ENCODE results near the gene C22orf31. TPM values are rescaled to one million over a fixed set of nuclear protein-coding genes. Genes with fewer than 3 reads are reported as not detected.

C22orf31 gene
- total and polyA plus RNA-seq, 4 donors: 1.2 TPM; not detected in 3

GRCh38 chr22:29022101-29022817 lies 39.4 kb downstream of the C22orf31 start:
- WGBS (ENCODE audit: insufficient coverage): no CpG with 5 or more reads among the region's 6 CpGs
- Histone ChIP-seq H3K36me3 (ENCODE audit: control insufficient read depth, insufficient read depth, low read length) (no peaks in the 10 kb centered on the region), H3K27me3 (ENCODE audit: control insufficient read depth, insufficient read depth, low read length) (no peaks in the 10 kb centered on the region), H3K9me3 (ENCODE audit: control insufficient read depth, insufficient read depth, low read length) (no peaks in the 10 kb centered on the region), H3K4me1 (ENCODE audit: control insufficient read depth, insufficient read depth, low read length) (no peaks in the 10 kb centered on the region), H3K4me3 (ENCODE audit: low read depth, low read length) (no peak overlapping the region), H3K27ac (ENCODE audit: low read depth, low read length) (no peak overlapping the region)
- DNase-seq (ENCODE audit: low read depth in 4 of 6, low spot score in 6 of 6): no peak

- H3K9me3 ChIP-seq (ENCODE audit: control insufficient read depth, insufficient read depth, low read length): no peaks in the 10 kb centered on the region
- H3K4me3 ChIP-seq (ENCODE audit: low read depth, low read length): no peak overlapping the region
- no peak overlapping the region for H3K27ac ChIP-seq (ENCODE audit: low read depth, low read length)
- no peaks in the 10 kb centered on the region for H3K27me3 ChIP-seq (ENCODE audit: control insufficient read depth, insufficient read depth, low read length)
- no peak for DNase-seq (ENCODE audit: low read depth in 4 of 6, low spot score in 6 of 6)
- H3K4me1 ChIP-seq (ENCODE audit: control insufficient read depth, insufficient read depth, low read length): peaks cover 16% of the 10 kb centered on the region
- WGBS (ENCODE audit: insufficient coverage): 100% methylated on average over 2 of the region's 4 CpGs
- no peaks in the 10 kb centered on the region for H3K36me3 ChIP-seq (ENCODE audit: control insufficient read depth, insufficient read depth, low read length)
Observed at GRCh38 chr22:29018293-29019189, 43.1 kb downstream of the C22orf31 start.

GRCh38 chr22:29016067-29016938 lies 45.3 kb downstream of the C22orf31 start:
- 100% methylated on average over 2 of the region's 3 CpGs for WGBS (ENCODE audit: insufficient coverage)
- H3K4me1 ChIP-seq (ENCODE audit: control insufficient read depth, insufficient read depth, low read length): peaks cover 30% of the 10 kb centered on the region
- no peaks in the 10 kb centered on the region for H3K36me3 ChIP-seq (ENCODE audit: control insufficient read depth, insufficient read depth, low read length)
- no peak overlapping the region for H3K4me3 ChIP-seq (ENCODE audit: low read depth, low read length)
- H3K27me3 ChIP-seq (ENCODE audit: control insufficient read depth, insufficient read depth, low read length): no peaks in the 10 kb centered on the region
- no peaks in the 10 kb centered on the region for H3K9me3 ChIP-seq (ENCODE audit: control insufficient read depth, insufficient read depth, low read length)
- no peak overlapping the region for H3K27ac ChIP-seq (ENCODE audit: low read depth, low read length)
- no peak for DNase-seq (ENCODE audit: low read depth in 4 of 6, low spot score in 6 of 6)

- WGBS (ENCODE audit: insufficient coverage): 43% methylated on average over 1 of the region's 4 CpGs
- Histone ChIP-seq H3K9me3 (ENCODE audit: control insufficient read depth, insufficient read depth, low read length) (no peaks in the 10 kb centered on the region), H3K27me3 (ENCODE audit: control insufficient read depth, insufficient read depth, low read length) (no peaks in the 10 kb centered on the region), H3K4me1 (ENCODE audit: control insufficient read depth, insufficient read depth, low read length) (peaks cover 42% of the 10 kb centered on the region), H3K27ac (ENCODE audit: low read depth, low read length) (no peak overlapping the region), H3K4me3 (ENCODE audit: low read depth, low read length) (no peak overlapping the region), H3K36me3 (ENCODE audit: control insufficient read depth, insufficient read depth, low read length) (no peaks in the 10 kb centered on the region)
- DNase-seq (ENCODE audit: low read depth in 4 of 6, low spot score in 6 of 6): no peak
Observed at GRCh38 chr22:29014773-29015172, 46.9 kb downstream of the C22orf31 start.

GRCh38 chr22:29014293-29014692 lies 47.3 kb downstream of the C22orf31 start:
- Histone ChIP-seq H3K4me3 (ENCODE audit: low read depth, low read length) (no peak overlapping the region), H3K27ac (ENCODE audit: low read depth, low read length) (no peak overlapping the region), H3K27me3 (ENCODE audit: control insufficient read depth, insufficient read depth, low read length) (no peaks in the 10 kb centered on the region), H3K36me3 (ENCODE audit: control insufficient read depth, insufficient read depth, low read length) (no peaks in the 10 kb centered on the region), H3K4me1 (ENCODE audit: control insufficient read depth, insufficient read depth, low read length) (peaks cover 44% of the 10 kb centered on the region), H3K9me3 (ENCODE audit: control insufficient read depth, insufficient read depth, low read length) (no peaks in the 10 kb centered on the region)
- WGBS (ENCODE audit: insufficient coverage): 80% methylated on average over 1 of the region's 4 CpGs
- peak in 1 of 6 donors; percentile 20 for DNase-seq (ENCODE audit: low read depth in 4 of 6, low spot score in 6 of 6)

GRCh38 chr22:29012952-29013351 lies 48.7 kb downstream of the C22orf31 start:
- Histone ChIP-seq H3K9me3 (ENCODE audit: control insufficient read depth, insufficient read depth, low read length) (no peaks in the 10 kb centered on the region), H3K4me3 (ENCODE audit: low read depth, low read length) (no peak overlapping the region), H3K27ac (ENCODE audit: low read depth, low read length) (peak overlapping the region; percentile 18), H3K27me3 (ENCODE audit: control insufficient read depth, insufficient read depth, low read length) (no peaks in the 10 kb centered on the region), H3K36me3 (ENCODE audit: control insufficient read depth, insufficient read depth, low read length) (no peaks in the 10 kb centered on the region), H3K4me1 (ENCODE audit: control insufficient read depth, insufficient read depth, low read length) (peaks cover 50% of the 10 kb centered on the region)
- 62% methylated on average over 3 of the region's 4 CpGs for WGBS (ENCODE audit: insufficient coverage)
- peak in 1 of 6 donors; percentile 27 for DNase-seq (ENCODE audit: low read depth in 4 of 6, low spot score in 6 of 6)

GRCh38 chr22:29012101-29012433 lies 49.6 kb downstream of the C22orf31 start:
- Histone ChIP-seq H3K4me3 (ENCODE audit: low read depth, low read length) (no peak overlapping the region), H3K9me3 (ENCODE audit: control insufficient read depth, insufficient read depth, low read length) (no peaks in the 10 kb centered on the region), H3K36me3 (ENCODE audit: control insufficient read depth, insufficient read depth, low read length) (no peaks in the 10 kb centered on the region), H3K27me3 (ENCODE audit: control insufficient read depth, insufficient read depth, low read length) (no peaks in the 10 kb centered on the region), H3K27ac (ENCODE audit: low read depth, low read length) (peak overlapping the region; percentile 81), H3K4me1 (ENCODE audit: control insufficient read depth, insufficient read depth, low read length) (peaks cover 50% of the 10 kb centered on the region)
- WGBS (ENCODE audit: insufficient coverage): 54% methylated on average over 4 of the region's 4 CpGs
- DNase-seq (ENCODE audit: low read depth in 4 of 6, low spot score in 6 of 6): no peak

- Histone ChIP-seq H3K36me3 (ENCODE audit: control insufficient read depth, insufficient read depth, low read length) (no peaks in the 10 kb centered on the region), H3K4me3 (ENCODE audit: low read depth, low read length) (no peak overlapping the region), H3K27ac (ENCODE audit: low read depth, low read length) (peak overlapping the region; percentile 81), H3K4me1 (ENCODE audit: control insufficient read depth, insufficient read depth, low read length) (peaks cover 50% of the 10 kb centered on the region), H3K27me3 (ENCODE audit: control insufficient read depth, insufficient read depth, low read length) (no peaks in the 10 kb centered on the region), H3K9me3 (ENCODE audit: control insufficient read depth, insufficient read depth, low read length) (no peaks in the 10 kb centered on the region)
- 29% methylated on average over 7 of the region's 14 CpGs for WGBS (ENCODE audit: insufficient coverage)
- DNase-seq (ENCODE audit: low read depth in 4 of 6, low spot score in 6 of 6): peak in 4 of 6 donors; percentile 59 to 91 (median 76)
Observed at GRCh38 chr22:29011240-29012100, 50.2 kb downstream of the C22orf31 start.
